ENCODE measurements around the gene DOCK1. TPM values are rescaled to one million over a fixed set of nuclear protein-coding genes. Genes with fewer than 3 reads are reported as not detected.

DOCK1 gene
- 48.3 TPM for polyA plus RNA-seq (2013, experiment 1 of 4)
- polyA plus RNA-seq (2013, experiment 2 of 4): 52.6 TPM
- 38.3 TPM for polyA plus RNA-seq (2013, experiment 3 of 4)
- polyA plus RNA-seq (2013, experiment 4 of 4): 40.5 TPM

GRCh38 chr10:126904818-126905701, at the start of gene DOCK1:
Gene DOCK1, plus strand, starts transcription at chr10:126905428. Its CDS starts 90 bp downstream, at chr10:126905518.
- Histone ChIP-seq H3K27ac (ENCODE audit: insufficient read depth, low read depth, low read length, poor library complexity, severe bottlenecking) (peak within 1 kb of the TSS; percentile 6), H3K4me3 (ENCODE audit: insufficient read depth, low read depth, low read length) (peak within 1 kb of the TSS; percentile 67), H3K4me1 (ENCODE audit: control insufficient read depth, insufficient read depth, low read length) (peaks cover 2% of the 10 kb centered on the region), H3K36me3 (ENCODE audit: control insufficient read depth, insufficient read depth, low read length) (no peaks in the 10 kb centered on the region), H3K9me3 (ENCODE audit: control insufficient read depth, low read length) (no peaks in the 10 kb centered on the region), H3K27me3 (ENCODE audit: control insufficient read depth, insufficient read depth, low read length, poor library complexity, severe bottlenecking) (no peaks in the 10 kb centered on the region)
- WGBS, 2 experiments: 1% methylated on average over 108 of the region's 108 CpGs

GRCh38 chr10:126857178-126857806, 47.9 kb upstream of the DOCK1 start:
- Histone ChIP-seq H3K9me3 (ENCODE audit: control insufficient read depth, low read length) (no peaks in the 10 kb centered on the region), H3K27me3 (ENCODE audit: control insufficient read depth, insufficient read depth, low read length, poor library complexity, severe bottlenecking) (no peaks in the 10 kb centered on the region), H3K4me1 (ENCODE audit: control insufficient read depth, insufficient read depth, low read length) (no peaks in the 10 kb centered on the region), H3K36me3 (ENCODE audit: control insufficient read depth, insufficient read depth, low read length) (no peaks in the 10 kb centered on the region), H3K4me3 (ENCODE audit: insufficient read depth, low read depth, low read length) (no peak overlapping the region), H3K27ac (ENCODE audit: insufficient read depth, low read depth, low read length, poor library complexity, severe bottlenecking) (no peak overlapping the region)
- WGBS, 2 experiments: 91 to 93% methylated on average over 7 of the region's 8 CpGs

DNA sequence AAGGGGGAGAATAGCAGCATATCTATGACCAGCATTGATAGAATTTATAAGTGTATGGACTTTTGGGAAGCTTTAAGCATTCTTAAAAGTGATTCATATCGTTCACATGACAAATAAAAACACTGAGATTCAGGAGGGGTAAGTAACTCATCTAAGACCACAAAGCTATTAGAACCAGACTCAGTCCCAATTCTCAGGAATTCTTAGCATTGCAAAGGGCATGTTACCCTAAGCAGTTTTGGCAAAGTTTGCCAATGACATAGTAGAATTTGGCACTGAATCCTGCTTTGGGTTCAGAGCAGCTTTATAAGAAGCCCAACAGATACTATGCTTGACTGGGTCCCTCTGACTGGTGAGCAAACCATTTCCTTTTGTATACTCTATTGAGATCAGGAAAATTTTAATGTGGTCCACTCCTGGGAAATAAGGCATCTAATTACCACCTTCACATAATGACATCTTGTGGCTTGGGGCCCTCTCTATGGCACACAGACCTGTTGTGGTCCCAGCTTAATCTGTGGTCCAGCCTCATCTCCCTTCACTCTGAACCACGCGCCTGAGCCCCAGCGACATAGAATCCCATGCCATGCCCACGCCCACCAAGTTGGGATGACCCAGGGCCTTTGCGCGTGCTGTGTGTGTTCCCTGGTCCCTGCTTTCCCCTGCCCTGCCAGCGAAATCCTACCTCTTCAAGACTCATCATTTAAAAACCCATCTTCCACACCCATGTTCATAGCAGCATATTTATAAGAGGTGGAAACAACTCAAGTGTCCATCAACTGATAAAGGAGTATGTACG, 37.5 kb upstream of the DOCK1 start:
- Histone ChIP-seq H3K36me3 (ENCODE audit: control insufficient read depth, insufficient read depth, low read length) (no peaks in the 10 kb centered on the region), H3K4me1 (ENCODE audit: control insufficient read depth, insufficient read depth, low read length) (no peaks in the 10 kb centered on the region), H3K9me3 (ENCODE audit: control insufficient read depth, low read length) (no peaks in the 10 kb centered on the region), H3K4me3 (ENCODE audit: insufficient read depth, low read depth, low read length) (no peak overlapping the region), H3K27ac (ENCODE audit: insufficient read depth, low read depth, low read length, poor library complexity, severe bottlenecking) (no peak overlapping the region), H3K27me3 (ENCODE audit: control insufficient read depth, insufficient read depth, low read length, poor library complexity, severe bottlenecking) (no peaks in the 10 kb centered on the region)
- WGBS, 2 experiments: 81 to 83% methylated on average over 9 of the region's 9 CpGs

GRCh38 chr10:126868371-126868770, 36.9 kb upstream of the DOCK1 start:
- H3K4me1 ChIP-seq (ENCODE audit: control insufficient read depth, insufficient read depth, low read length): no peaks in the 10 kb centered on the region
- no peaks in the 10 kb centered on the region for H3K9me3 ChIP-seq (ENCODE audit: control insufficient read depth, low read length)
- no peaks in the 10 kb centered on the region for H3K36me3 ChIP-seq (ENCODE audit: control insufficient read depth, insufficient read depth, low read length)
- no peak overlapping the region for H3K4me3 ChIP-seq (ENCODE audit: insufficient read depth, low read depth, low read length)
- no peak overlapping the region for H3K27ac ChIP-seq (ENCODE audit: insufficient read depth, low read depth, low read length, poor library complexity, severe bottlenecking)
- 77 to 78% methylated on average over 6 of the region's 6 CpGs for WGBS, 2 experiments
- no peaks in the 10 kb centered on the region for H3K27me3 ChIP-seq (ENCODE audit: control insufficient read depth, insufficient read depth, low read length, poor library complexity, severe bottlenecking)

DNA sequence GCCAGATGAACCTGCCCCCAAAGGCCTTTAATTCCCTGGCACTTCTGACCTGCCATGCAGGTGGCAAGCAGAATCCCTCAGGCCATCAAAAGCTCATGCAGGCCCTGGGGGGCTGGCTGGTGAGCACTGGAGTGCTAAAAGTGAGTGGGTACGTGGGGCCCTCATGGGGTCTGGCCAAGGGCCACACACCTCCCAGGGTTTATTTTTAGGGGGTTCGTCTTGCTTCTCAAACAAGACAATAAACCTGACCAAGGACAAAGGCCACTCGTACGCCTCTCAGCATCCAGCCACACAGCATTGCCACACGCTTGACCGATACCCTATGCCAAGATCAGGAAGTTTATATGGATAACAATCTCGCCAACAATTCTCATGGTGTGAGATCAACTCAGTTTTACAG, 33.1 kb upstream of the DOCK1 start:
- no peaks in the 10 kb centered on the region for H3K9me3 ChIP-seq (ENCODE audit: control insufficient read depth, low read length)
- no peak overlapping the region for H3K27ac ChIP-seq (ENCODE audit: insufficient read depth, low read depth, low read length, poor library complexity, severe bottlenecking)
- peaks cover 6% of the 10 kb centered on the region for H3K4me1 ChIP-seq (ENCODE audit: control insufficient read depth, insufficient read depth, low read length)
- no peak overlapping the region for H3K4me3 ChIP-seq (ENCODE audit: insufficient read depth, low read depth, low read length)
- 92 to 94% methylated on average over 7 of the region's 7 CpGs for WGBS, 2 experiments
- H3K27me3 ChIP-seq (ENCODE audit: control insufficient read depth, insufficient read depth, low read length, poor library complexity, severe bottlenecking): no peaks in the 10 kb centered on the region
- H3K36me3 ChIP-seq (ENCODE audit: control insufficient read depth, insufficient read depth, low read length): no peaks in the 10 kb centered on the region

- Histone ChIP-seq H3K27ac (ENCODE audit: insufficient read depth, low read depth, low read length, poor library complexity, severe bottlenecking) (no peak overlapping the region), H3K27me3 (ENCODE audit: control insufficient read depth, insufficient read depth, low read length, poor library complexity, severe bottlenecking) (no peaks in the 10 kb centered on the region), H3K9me3 (ENCODE audit: control insufficient read depth, low read length) (no peaks in the 10 kb centered on the region), H3K4me1 (ENCODE audit: control insufficient read depth, insufficient read depth, low read length) (peaks cover 6% of the 10 kb centered on the region), H3K4me3 (ENCODE audit: insufficient read depth, low read depth, low read length) (no peak overlapping the region), H3K36me3 (ENCODE audit: control insufficient read depth, insufficient read depth, low read length) (no peaks in the 10 kb centered on the region)
- WGBS, 2 experiments: 32 to 39% methylated on average over 3 of the region's 3 CpGs
Observed at GRCh38 chr10:126872768-126873167, 32.5 kb upstream of the DOCK1 start.

GRCh38 chr10:126876456-126876855, 28.8 kb upstream of the DOCK1 start:
- Histone ChIP-seq H3K4me3 (ENCODE audit: insufficient read depth, low read depth, low read length) (no peak overlapping the region), H3K27me3 (ENCODE audit: control insufficient read depth, insufficient read depth, low read length, poor library complexity, severe bottlenecking) (no peaks in the 10 kb centered on the region), H3K27ac (ENCODE audit: insufficient read depth, low read depth, low read length, poor library complexity, severe bottlenecking) (no peak overlapping the region), H3K4me1 (ENCODE audit: control insufficient read depth, insufficient read depth, low read length) (peaks cover 17% of the 10 kb centered on the region), H3K9me3 (ENCODE audit: control insufficient read depth, low read length) (no peaks in the 10 kb centered on the region), H3K36me3 (ENCODE audit: control insufficient read depth, insufficient read depth, low read length) (no peaks in the 10 kb centered on the region)
- 83 to 92% methylated on average over 3 of the region's 3 CpGs for WGBS, 2 experiments

DNA sequence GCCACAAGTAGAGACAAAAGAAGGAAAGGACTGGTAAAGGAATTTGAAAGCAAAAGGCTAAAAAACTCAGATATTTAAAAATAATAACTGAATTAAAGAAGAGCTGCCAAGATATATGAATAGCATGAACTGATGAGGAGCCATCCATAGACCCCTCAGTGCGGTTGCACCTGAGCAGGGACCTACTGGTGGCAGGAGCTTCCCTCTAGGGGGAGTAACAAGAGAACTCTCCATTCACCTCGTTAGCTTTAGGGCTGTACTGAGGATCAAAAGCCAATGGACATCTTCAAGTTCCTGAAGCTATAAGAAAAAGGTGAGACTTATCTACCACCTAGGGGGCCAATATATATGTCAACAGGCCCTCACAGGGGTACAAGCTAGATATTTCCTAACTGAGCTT, 27.8 kb upstream of the DOCK1 start:
- no peak overlapping the region for H3K27ac ChIP-seq (ENCODE audit: insufficient read depth, low read depth, low read length, poor library complexity, severe bottlenecking)
- H3K27me3 ChIP-seq (ENCODE audit: control insufficient read depth, insufficient read depth, low read length, poor library complexity, severe bottlenecking): no peaks in the 10 kb centered on the region
- no peaks in the 10 kb centered on the region for H3K9me3 ChIP-seq (ENCODE audit: control insufficient read depth, low read length)
- 88 to 89% methylated on average over 2 of the region's 2 CpGs for WGBS, 2 experiments
- no peak overlapping the region for H3K4me3 ChIP-seq (ENCODE audit: insufficient read depth, low read depth, low read length)
- no peaks in the 10 kb centered on the region for H3K36me3 ChIP-seq (ENCODE audit: control insufficient read depth, insufficient read depth, low read length)
- H3K4me1 ChIP-seq (ENCODE audit: control insufficient read depth, insufficient read depth, low read length): peaks cover 17% of the 10 kb centered on the region

- no peaks in the 10 kb centered on the region for H3K36me3 ChIP-seq (ENCODE audit: control insufficient read depth, insufficient read depth, low read length)
- H3K27me3 ChIP-seq (ENCODE audit: control insufficient read depth, insufficient read depth, low read length, poor library complexity, severe bottlenecking): no peaks in the 10 kb centered on the region
- no peaks in the 10 kb centered on the region for H3K9me3 ChIP-seq (ENCODE audit: control insufficient read depth, low read length)
- 96% methylated on average over 10 of the region's 10 CpGs for WGBS, 2 experiments
- no peak overlapping the region for H3K4me3 ChIP-seq (ENCODE audit: insufficient read depth, low read depth, low read length)
- peaks cover 16% of the 10 kb centered on the region for H3K4me1 ChIP-seq (ENCODE audit: control insufficient read depth, insufficient read depth, low read length)
- H3K27ac ChIP-seq (ENCODE audit: insufficient read depth, low read depth, low read length, poor library complexity, severe bottlenecking): no peak overlapping the region
Observed at GRCh38 chr10:126878594-126878993, 26.6 kb upstream of the DOCK1 start.

GRCh38 chr10:126880926-126881325, 24.3 kb upstream of the DOCK1 start:
- no peak overlapping the region for H3K4me3 ChIP-seq (ENCODE audit: insufficient read depth, low read depth, low read length)
- no peaks in the 10 kb centered on the region for H3K36me3 ChIP-seq (ENCODE audit: control insufficient read depth, insufficient read depth, low read length)
- H3K27ac ChIP-seq (ENCODE audit: insufficient read depth, low read depth, low read length, poor library complexity, severe bottlenecking): no peak overlapping the region
- H3K9me3 ChIP-seq (ENCODE audit: control insufficient read depth, low read length): no peaks in the 10 kb centered on the region
- H3K27me3 ChIP-seq (ENCODE audit: control insufficient read depth, insufficient read depth, low read length, poor library complexity, severe bottlenecking): no peaks in the 10 kb centered on the region
- peaks cover 11% of the 10 kb centered on the region for H3K4me1 ChIP-seq (ENCODE audit: control insufficient read depth, insufficient read depth, low read length)
- 93% methylated on average over 4 to 5 of the region's 5 CpGs for WGBS, 2 experiments

Data from ectodermal cell (in vitro differentiated cells).